NCI-H345 treated with DMSO at 0.1 percent for 48 hours (cell line): ENCODE measurements around the gene CDKAL1.
"Not testable (repeated sequence)": the region's sequence is repeated elsewhere in the genome, so short reads cannot be mapped to it uniquely, and the experiment has no call there.

Source experiments
- DNase-seq: peaks from one replicate; lab custom pipeline; 2025; ENCODE audit not compliant: unreplicated experiment; lab: John Stamatoyannopoulos, UW

CDKAL1 gene

GRCh38 chr6:20549398-20549797, 15.1 kb downstream of the CDKAL1 start:
- DNase-seq, result not testable (repeated sequence)

GRCh38 chr6:20554326-20554725, 20.1 kb downstream of the CDKAL1 start:
- DNase-seq, result no peak

GRCh38 chr6:20554817-20555216, 20.6 kb downstream of the CDKAL1 start:
- no peak for DNase-seq

- DNase-seq, result no peak
Observed at GRCh38 chr6:20559924-20560551, 25.8 kb downstream of the CDKAL1 start.

GRCh38 chr6:20563377-20563776, 29.1 kb downstream of the CDKAL1 start:
- no peak for DNase-seq

GRCh38 chr6:20564269-20564668, 30.0 kb downstream of the CDKAL1 start:
- DNase-seq, result peak; percentile 44

GRCh38 chr6:20564777-20565176, 30.5 kb downstream of the CDKAL1 start:
- no peak for DNase-seq

- no peak for DNase-seq
Observed at GRCh38 chr6:20565342-20565741, 31.1 kb downstream of the CDKAL1 start.

GRCh38 chr6:20566109-20566508, 31.9 kb downstream of the CDKAL1 start:
- no peak for DNase-seq

GRCh38 chr6:20569000-20569610, 34.8 kb downstream of the CDKAL1 start:
- DNase-seq, result no peak

GRCh38 chr6:20571261-20571660, 37.0 kb downstream of the CDKAL1 start:
- no peak for DNase-seq

- no peak for DNase-seq
Observed at GRCh38 chr6:20572288-20572687, 38.0 kb downstream of the CDKAL1 start.

- DNase-seq, result no peak
Observed at GRCh38 chr6:20572940-20573339, 38.7 kb downstream of the CDKAL1 start.

GRCh38 chr6:20574355-20574754, 40.1 kb downstream of the CDKAL1 start:
- no peak for DNase-seq

GRCh38 chr6:20575125-20575524, 40.9 kb downstream of the CDKAL1 start:
- no peak for DNase-seq

- no peak for DNase-seq
Observed at GRCh38 chr6:20575704-20576451, 41.6 kb downstream of the CDKAL1 start.

- DNase-seq, result no peak
Observed at GRCh38 chr6:20577173-20577688, 43.0 kb downstream of the CDKAL1 start.

GRCh38 chr6:20581070-20581469, 46.8 kb downstream of the CDKAL1 start:
- DNase-seq, result no peak

GRCh38 chr6:20582586-20583443, 48.6 kb downstream of the CDKAL1 start:
- DNase-seq, result no peak

- DNase-seq, result peak; percentile 74
Observed at GRCh38 chr6:20583444-20583800, 49.2 kb downstream of the CDKAL1 start.

- DNase-seq, result no peak
Observed at GRCh38 chr6:20584100-20584731, 50.0 kb downstream of the CDKAL1 start.
